ENCODE measurements around the gene TMEM132C.

DNA sequence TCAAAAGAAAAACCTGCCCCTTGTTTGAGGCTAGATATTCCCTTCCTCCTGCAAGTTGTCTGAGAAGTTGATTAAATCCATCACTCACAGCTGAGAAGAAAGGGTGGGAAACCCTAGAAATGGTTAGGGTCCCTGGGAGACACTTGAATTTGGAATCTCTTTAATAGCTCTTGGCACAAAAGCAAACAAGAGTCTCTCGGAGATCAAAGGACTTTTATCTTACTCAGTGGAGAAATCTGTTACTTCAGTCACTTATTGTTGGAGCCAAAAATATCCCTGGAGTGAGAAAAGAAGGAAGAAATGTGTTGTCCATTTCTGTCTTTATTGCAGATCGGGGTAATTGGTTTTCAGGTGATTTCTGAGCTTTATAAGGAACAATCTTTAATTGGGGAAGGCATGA, 47.0 kb downstream of the TMEM132C start:
- TF ChIP-seq CTCF (IDR thresholded peaks at IDR 0.05): no peak
- no peak for TF ChIP-seq POLR2A (IDR thresholded peaks at IDR 0.05)

Measured in lower leg skin (tissue), 3 donors.